Erythroblast (primary cell): Measurements from ENCODE around the gene GEMIN7.

Experiments
- DNase-seq, 2 experiments: peaks; one replicate each; lab custom pipeline; 2025; lab: John Stamatoyannopoulos, UW
- GATA1 ChIP-seq: IDR thresholded peaks from 2 replicates; pipeline ENCODE4 v1.6.1; 2011; ENCODE audit warnings: low read depth, mild to moderate bottlenecking, control low read depth, low read length, moderate library complexity
- POLR2A ChIP-seq: IDR thresholded peaks from 2 replicates; pipeline ENCODE4 v1.6.1; 2011; ENCODE audit warnings: mild to moderate bottlenecking, low read length

Gene GEMIN7

GRCh38 chr19:45128146-45128545, 49.1 kb downstream of the GEMIN7 start:
- TF ChIP-seq POLR2A (no peak), GATA1 (no peak)
- no peak for DNase-seq

- TF ChIP-seq GATA1 (no peak), POLR2A (no peak)
- DNase-seq = no peak
These were observed 49.7 kb downstream of the GEMIN7 start for GRCh38 chr19:45128806-45129205.

DNA sequence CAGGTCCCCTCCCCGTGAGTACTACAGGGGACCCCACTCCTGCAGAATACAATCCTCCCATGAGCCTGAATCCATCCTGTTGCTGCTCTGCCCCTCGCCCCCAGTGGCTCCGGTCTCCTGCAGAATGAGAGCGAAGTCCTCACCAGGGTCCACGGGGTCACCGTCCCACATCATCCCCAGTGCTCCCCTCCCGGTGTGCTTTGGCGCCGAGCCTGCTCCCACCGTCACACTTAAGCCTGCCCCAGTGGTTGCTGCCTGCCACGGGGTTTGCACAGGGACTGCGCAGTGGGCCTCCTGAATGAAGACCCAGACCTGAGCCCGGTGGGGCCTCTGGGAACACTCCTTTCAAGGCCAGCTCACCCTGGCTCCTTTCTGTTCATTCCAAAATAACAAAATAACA, 51.2 kb downstream of the GEMIN7 start:
- DNase-seq = no peak

DNA sequence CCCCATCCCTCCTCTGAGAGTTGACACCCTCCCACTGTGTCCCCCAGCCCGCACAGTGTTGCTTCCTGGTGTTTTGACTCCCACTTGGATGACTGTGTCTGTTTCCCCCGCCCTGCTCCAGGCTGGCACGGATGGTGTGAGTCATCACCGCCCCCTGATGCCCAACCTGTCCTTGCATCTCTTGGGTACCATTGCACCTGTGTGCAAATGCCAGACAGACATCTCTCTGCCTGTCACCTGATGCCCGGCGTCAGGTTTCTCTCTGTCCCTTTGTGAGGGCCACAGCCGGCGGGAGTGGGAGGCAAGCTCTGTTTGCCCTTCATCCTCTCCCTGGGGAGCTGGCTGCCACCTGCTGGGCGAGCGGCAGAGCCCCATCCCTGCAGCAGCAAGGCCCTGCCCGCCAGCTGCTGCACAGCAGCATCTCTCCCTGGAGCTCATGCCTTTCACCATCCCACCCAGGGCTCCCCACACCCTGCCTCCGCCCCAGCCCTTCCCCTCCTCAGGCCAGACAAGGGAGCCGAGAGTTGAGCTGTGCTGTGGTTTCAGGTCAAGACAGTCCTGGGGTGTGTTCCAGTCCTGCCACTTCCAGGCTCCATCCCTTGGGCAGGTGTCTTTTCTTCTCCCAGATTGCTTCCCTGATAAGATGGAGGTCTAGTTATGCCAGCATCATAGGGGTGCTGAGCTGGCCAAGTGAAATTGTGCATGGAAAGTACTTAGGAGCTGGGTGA, 52.0 kb downstream of the GEMIN7 start:
- DNase-seq = peak in 1 of 2 experiments; percentile 25
- TF ChIP-seq POLR2A (no peak), GATA1 (no peak)

More for the DNA sequence above, 51.2 kb downstream of the GEMIN7 start:
- TF ChIP-seq GATA1 = no peak
- no peak for TF ChIP-seq POLR2A

GRCh38 chr19:45133661-45134060, 54.6 kb downstream of the GEMIN7 start:
- no peak for TF ChIP-seq POLR2A
- DNase-seq = no peak

- TF ChIP-seq POLR2A (no peak), GATA1 (no peak)
- no peak for DNase-seq
These were observed 56.3 kb downstream of the GEMIN7 start for GRCh38 chr19:45135176-45135885.

DNA sequence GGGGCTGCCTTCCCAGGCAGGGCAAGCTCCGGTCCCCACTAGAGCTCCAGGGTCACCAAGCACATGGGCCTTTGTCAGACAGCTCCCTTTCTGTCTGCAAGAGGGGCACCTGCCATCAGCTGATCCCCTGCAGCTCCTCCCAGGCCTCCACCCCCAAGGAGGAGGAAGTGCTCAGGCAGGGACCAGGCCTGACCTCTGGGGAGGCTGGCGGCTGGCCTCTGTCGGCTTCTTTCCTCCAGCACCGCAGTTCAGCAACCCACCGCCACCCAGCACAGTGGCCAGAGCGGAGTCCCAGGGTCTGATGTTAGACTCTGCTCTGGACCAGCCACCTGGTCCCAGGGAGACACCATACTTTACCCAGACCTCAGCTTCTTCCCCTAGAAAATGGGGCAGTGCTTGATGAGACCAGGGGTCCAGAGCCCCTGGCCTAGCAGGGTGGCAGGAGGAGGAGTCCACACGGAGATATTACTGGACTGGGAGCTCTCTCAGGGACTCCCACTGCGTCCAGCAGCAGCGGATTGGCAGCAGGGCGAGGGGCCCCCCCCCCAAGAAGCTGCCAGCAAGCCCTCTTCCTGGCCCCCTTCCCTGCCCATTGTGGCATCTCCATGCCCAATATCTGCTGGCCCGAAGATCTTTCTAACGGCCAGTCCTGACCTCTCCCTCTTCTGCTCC, 57.6 kb downstream of the GEMIN7 start:
- no peak for TF ChIP-seq GATA1
- TF ChIP-seq POLR2A = no peak
- DNase-seq = no peak

DNA sequence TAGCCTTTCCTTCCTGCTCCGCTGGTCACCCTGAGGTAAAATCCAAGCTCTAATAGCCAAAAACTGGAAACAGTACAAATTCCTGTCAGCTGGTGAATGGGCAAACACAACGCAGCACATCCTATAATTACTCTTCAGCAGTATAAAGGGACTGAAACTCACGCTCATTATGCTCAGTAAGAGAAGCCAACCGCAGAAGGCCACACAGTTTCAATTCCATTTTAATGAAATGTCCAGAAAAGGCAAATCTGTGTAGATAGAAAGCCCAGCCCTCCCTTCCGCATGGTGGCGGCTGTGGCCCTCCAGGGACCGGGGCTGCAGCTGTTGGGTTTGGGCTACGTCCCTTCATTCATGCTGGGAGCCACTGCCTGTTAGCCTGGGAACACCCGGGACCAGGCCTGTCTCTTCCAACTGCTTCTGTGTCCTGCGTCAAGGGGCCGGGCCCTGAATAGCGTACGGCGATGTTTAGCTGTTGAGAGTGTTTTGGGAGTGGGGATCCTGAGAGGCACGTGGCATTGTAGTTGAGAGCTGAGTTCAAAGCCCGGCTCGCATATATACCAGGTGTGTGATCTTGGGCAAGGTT, 58.2 kb downstream of the GEMIN7 start:
- DNase-seq = no peak
- TF ChIP-seq GATA1 = no peak
- no peak for TF ChIP-seq POLR2A

DNA sequence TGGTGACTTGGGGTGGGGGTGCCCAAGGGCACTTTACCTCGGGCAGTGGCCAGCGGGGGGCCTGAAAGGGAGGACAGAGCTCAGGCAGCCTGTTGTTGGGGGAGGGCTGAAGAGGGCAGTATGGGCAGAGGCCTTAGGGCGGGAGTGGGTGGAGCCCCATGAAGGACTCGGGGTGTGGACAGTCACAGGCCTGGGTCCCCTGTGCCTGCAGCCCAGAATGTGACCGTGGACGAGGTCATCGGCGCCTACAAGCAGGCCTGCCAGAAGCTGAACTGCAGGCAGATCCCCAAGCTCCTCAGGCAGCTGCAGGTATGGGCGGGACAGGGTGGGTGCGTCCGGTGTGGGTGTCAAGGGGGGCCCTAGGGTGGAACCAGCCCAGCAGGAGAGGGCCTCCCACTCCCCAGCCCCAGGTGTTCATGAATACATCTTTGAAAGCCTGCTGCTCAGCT, 59.3 kb downstream of the GEMIN7 start:
- peak; percentile 33 to 39 for DNase-seq
- TF ChIP-seq POLR2A (no peak), GATA1 (no peak)

DNA sequence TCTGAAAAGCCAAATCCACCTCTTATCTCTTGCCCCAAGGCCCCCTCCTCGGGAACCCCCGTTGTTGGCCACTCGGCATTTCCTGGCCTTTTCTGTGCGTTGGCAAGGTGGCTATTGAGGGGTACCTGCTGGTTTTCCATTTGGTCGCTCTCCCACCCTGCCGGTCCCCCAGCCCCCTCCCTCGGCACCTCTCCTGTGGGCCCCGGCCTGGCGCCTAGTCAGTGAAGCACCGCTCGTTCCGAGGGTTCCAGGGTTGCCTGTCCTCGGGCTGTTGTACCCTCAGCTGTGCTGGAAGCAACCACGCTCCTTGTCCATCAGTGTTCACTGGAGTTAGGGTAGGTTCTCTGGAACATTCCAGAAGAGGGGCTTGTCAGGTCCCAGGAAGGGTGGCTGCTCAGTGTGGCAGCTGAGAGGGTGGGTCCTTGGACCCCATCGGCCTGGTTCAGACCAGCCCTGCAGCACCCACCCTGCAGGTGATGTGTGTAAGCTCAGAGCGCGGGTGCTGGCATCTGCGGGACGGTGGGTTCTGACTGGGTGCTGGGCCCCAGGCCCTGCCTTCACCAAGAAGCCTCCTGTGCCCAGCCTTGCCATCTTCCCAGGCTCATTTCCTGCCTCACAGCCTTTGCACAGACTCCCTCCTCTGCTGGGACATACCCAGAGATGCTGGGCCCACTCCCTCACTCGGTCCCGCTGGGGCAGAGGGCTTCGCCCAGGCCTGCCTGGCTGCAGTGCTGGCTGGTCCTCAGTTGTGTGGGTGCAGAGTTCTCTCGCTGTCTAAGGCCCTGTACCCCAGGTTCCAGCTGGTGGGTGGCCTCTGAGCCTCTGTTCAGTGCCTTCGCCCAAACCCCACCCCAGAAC, 60.5 kb downstream of the GEMIN7 start:
- DNase-seq = no peak
- no peak for TF ChIP-seq GATA1
- no peak for TF ChIP-seq POLR2A

DNA sequence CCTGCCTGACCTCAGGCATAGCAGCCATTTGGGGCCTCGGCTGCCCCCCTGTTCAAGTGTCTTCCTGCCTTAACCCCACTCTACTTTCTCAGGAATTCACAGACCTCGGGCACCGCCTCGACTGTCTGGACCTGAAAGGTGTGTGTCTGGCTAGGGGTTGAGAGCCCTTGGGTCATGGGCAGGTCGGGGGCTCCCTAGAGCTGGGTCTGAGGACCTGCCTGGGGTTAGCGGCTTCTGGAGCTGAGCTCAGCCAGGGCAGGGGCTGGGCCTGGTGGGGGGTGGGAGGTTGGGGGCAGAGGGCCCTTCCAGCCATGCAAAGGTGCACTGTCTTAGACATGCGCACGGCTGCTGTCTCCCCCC, 61.1 kb downstream of the GEMIN7 start:
- DNase-seq = no peak
- TF ChIP-seq POLR2A (no peak), GATA1 (no peak)

- DNase-seq = no peak
- TF ChIP-seq GATA1 = no peak
- no peak for TF ChIP-seq POLR2A
These were observed 61.5 kb downstream of the GEMIN7 start for GRCh38 chr19:45140533-45140932.
